ENCODE results near the gene RANBP1. TPM values are rescaled to one million over a fixed set of nuclear protein-coding genes. Genes with fewer than 3 reads are reported as not detected.
"Not testable (repeated sequence)": the region's sequence is repeated elsewhere in the genome, so short reads cannot be mapped to it uniquely, and the experiment has no call there.

The RANBP1 gene
- total RNA-seq, 1 donor from 2014 or later, result 239 TPM

GRCh38 chr22:20154602-20155187, 38.8 kb downstream of the RANBP1 start:
- peak; percentile 5 for DNase-seq

GRCh38 chr22:20155330-20156041, 39.6 kb downstream of the RANBP1 start:
- DNase-seq, result peak; percentile 87

GRCh38 chr22:20156042-20156389, 40.1 kb downstream of the RANBP1 start:
- no peak for DNase-seq

GRCh38 chr22:20156611-20157429, 40.9 kb downstream of the RANBP1 start:
- peak; percentile 89 for DNase-seq

GRCh38 chr22:20157430-20158183, 41.7 kb downstream of the RANBP1 start:
- no peak for DNase-seq

- DNase-seq, result no peak
Measured at GRCh38 chr22:20158391-20159036, 42.6 kb downstream of the RANBP1 start.

- DNase-seq, result no peak
Measured at GRCh38 chr22:20159076-20159475, 43.2 kb downstream of the RANBP1 start.

GRCh38 chr22:20159531-20159930, 43.6 kb downstream of the RANBP1 start:
- DNase-seq, result not testable (repeated sequence)

GRCh38 chr22:20160041-20160440, 44.1 kb downstream of the RANBP1 start:
- DNase-seq, result no peak

GRCh38 chr22:20164863-20165262, 49.0 kb downstream of the RANBP1 start:
- DNase-seq, result no peak

- DNase-seq, result no peak
Measured at GRCh38 chr22:20165421-20165820, 49.5 kb downstream of the RANBP1 start.

- no peak for DNase-seq
Measured at GRCh38 chr22:20165913-20166312, 50.0 kb downstream of the RANBP1 start.

- no peak for DNase-seq
Measured at GRCh38 chr22:20166703-20167102, 50.8 kb downstream of the RANBP1 start.

- DNase-seq, result no peak
Measured at GRCh38 chr22:20167643-20168322, 51.9 kb downstream of the RANBP1 start.

GRCh38 chr22:20169253-20169822, 53.4 kb downstream of the RANBP1 start:
- DNase-seq, result no peak

GRCh38 chr22:20170170-20170569, 54.3 kb downstream of the RANBP1 start:
- DNase-seq, result no peak

GRCh38 chr22:20171288-20172140, 55.6 kb downstream of the RANBP1 start:
- no peak for DNase-seq

- DNase-seq, result no peak
Measured at GRCh38 chr22:20172141-20172613, 56.3 kb downstream of the RANBP1 start.

GRCh38 chr22:20173246-20173645, 57.3 kb downstream of the RANBP1 start:
- no peak for DNase-seq

GRCh38 chr22:20173772-20174171, 57.9 kb downstream of the RANBP1 start:
- no peak for DNase-seq

Measured in dermis blood vessel endothelial cell (primary cell).